ENCODE measurements around the gene NALCN.

Gene NALCN

GRCh38 chr13:101412076-101412475, 4.2 kb downstream of the NALCN start:
- DNase-seq, result no peak

- DNase-seq, result no peak
Observed at GRCh38 chr13:101408992-101409656, 7.2 kb downstream of the NALCN start.

GRCh38 chr13:101408154-101408553, 8.2 kb downstream of the NALCN start:
- DNase-seq, result no peak

GRCh38 chr13:101406791-101407190, 9.5 kb downstream of the NALCN start:
- no peak for DNase-seq

- no peak for DNase-seq
Observed at GRCh38 chr13:101401196-101401595, 15.1 kb downstream of the NALCN start.

GRCh38 chr13:101399365-101399764, 16.9 kb downstream of the NALCN start:
- DNase-seq, result no peak

GRCh38 chr13:101398920-101399319, 17.4 kb downstream of the NALCN start:
- no peak for DNase-seq

GRCh38 chr13:101398191-101398590, 18.1 kb downstream of the NALCN start:
- DNase-seq, result no peak

GRCh38 chr13:101397742-101398141, 18.6 kb downstream of the NALCN start:
- DNase-seq, result no peak

GRCh38 chr13:101394605-101395004, 21.7 kb downstream of the NALCN start:
- DNase-seq, result no peak

- no peak for DNase-seq
Observed at GRCh38 chr13:101393140-101393539, 23.2 kb downstream of the NALCN start.

- no peak for DNase-seq
Observed at GRCh38 chr13:101390461-101390860, 25.8 kb downstream of the NALCN start.

GRCh38 chr13:101384929-101385328, 31.4 kb downstream of the NALCN start:
- no peak for DNase-seq

- no peak for DNase-seq
Observed at GRCh38 chr13:101383595-101383994, 32.7 kb downstream of the NALCN start.

GRCh38 chr13:101382701-101383100, 33.6 kb downstream of the NALCN start:
- DNase-seq, result no peak

- DNase-seq, result no peak
Observed at GRCh38 chr13:101382086-101382485, 34.2 kb downstream of the NALCN start.

- DNase-seq, result no peak
Observed at GRCh38 chr13:101360525-101360924, 55.8 kb downstream of the NALCN start.

GRCh38 chr13:101354895-101355294, 61.4 kb downstream of the NALCN start:
- no peak for DNase-seq

GRCh38 chr13:101346942-101347728, 69.2 kb downstream of the NALCN start:
- DNase-seq, result no peak

- DNase-seq, result no peak
Observed at GRCh38 chr13:101346161-101346560, 70.1 kb downstream of the NALCN start.

GRCh38 chr13:101343128-101343787, 73.0 kb downstream of the NALCN start:
- no peak for DNase-seq

- no peak for DNase-seq
Observed at GRCh38 chr13:101341464-101341863, 74.8 kb downstream of the NALCN start.

GRCh38 chr13:101339202-101339601, 77.1 kb downstream of the NALCN start:
- no peak for DNase-seq

GRCh38 chr13:101332583-101332982, 83.7 kb downstream of the NALCN start:
- no peak for DNase-seq
